ENCODE data around the gene FN1. TPM values are rescaled to one million over a fixed set of nuclear protein-coding genes. Genes with fewer than 3 reads are reported as not detected.

The FN1 gene
- total RNA-seq, 3 donors from 2014 or later (not counting 1 experiment from before 2014, with no cell fraction given): 0.30 TPM; not detected in 2

DNA sequence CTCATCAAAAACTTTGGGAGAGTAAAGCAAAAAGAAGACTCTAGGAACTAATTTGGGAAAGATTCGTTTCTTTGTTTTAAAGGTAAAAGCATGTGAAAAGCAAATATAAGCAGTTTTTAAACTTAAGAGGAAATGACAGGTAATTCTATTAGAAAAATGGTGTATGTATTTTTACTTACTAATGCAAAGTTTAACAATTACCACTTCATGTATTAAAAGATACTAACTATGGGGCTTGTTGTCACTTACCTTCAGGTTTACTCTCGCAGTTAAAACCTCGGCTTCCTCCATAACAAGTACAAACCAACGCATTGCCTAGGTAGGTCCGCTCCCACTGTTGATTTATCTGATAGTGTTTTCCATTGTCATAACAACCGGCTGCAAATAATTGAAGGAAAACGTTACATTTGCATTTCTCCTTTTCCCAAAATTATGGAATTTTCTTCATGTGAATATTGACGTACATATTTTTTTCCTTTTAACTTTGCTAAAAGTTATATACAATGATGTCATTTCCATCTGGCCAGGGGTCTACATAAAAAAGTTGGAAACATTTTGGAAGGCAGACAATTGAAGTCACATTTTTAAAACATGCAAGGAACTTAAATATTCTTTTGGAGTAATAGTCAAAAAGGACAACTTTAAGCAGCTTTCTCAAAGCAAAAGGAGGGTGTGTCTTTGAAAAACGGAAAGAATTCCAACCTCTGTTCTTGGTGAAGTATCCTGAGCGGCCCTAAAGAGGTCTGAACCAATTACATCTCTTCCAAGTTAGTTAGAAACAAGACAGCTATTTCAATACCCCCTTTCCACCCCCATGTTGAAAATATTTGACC lies 1.2 kb downstream of the FN1 start:
- Histone ChIP-seq H3K27ac (ENCODE audit: low read length) (no peak overlapping the region), H3K36me3 (ENCODE audit: control insufficient read depth, insufficient read depth, low read length) (no peaks in the 10 kb centered on the region), H3K4me1 (ENCODE audit: control insufficient read depth, insufficient read depth, low read length) (peaks cover 18% of the 10 kb centered on the region), H3K27me3 (ENCODE audit: control insufficient read depth, insufficient read depth, low read length) (peaks cover 56% of the 10 kb centered on the region), H3K4me3 (ENCODE audit: low read length) (no peak overlapping the region), H3K9me3 (ENCODE audit: control insufficient read depth, insufficient read depth, low read length) (no peaks in the 10 kb centered on the region)
- intact Hi-C loops (cut with micrococcal nuclease): no loop called here
- Mint-ChIP-seq H3K27me3 (ENCODE audit: low read depth in 2 of 2) (peaks cover 49 to 85% of the 10 kb centered on the region in 2 donors), H3K36me3 (no peaks in the 10 kb centered on the region), H3K9me3 (no peaks in the 10 kb centered on the region), H3K27ac (no peak overlapping the region), H3K4me3 (peak overlapping the region; percentile 68), H3K4me1 (peaks cover 19 to 21% of the 10 kb centered on the region in 2 donors)
- ATAC-seq: no peak
- no peak for DNase-seq
- WGBS (ENCODE audit: insufficient coverage): 83% methylated on average over 8 of the region's 10 CpGs
- no peak for TF ChIP-seq CTCF (IDR thresholded peaks at IDR 0.05)

DNA sequence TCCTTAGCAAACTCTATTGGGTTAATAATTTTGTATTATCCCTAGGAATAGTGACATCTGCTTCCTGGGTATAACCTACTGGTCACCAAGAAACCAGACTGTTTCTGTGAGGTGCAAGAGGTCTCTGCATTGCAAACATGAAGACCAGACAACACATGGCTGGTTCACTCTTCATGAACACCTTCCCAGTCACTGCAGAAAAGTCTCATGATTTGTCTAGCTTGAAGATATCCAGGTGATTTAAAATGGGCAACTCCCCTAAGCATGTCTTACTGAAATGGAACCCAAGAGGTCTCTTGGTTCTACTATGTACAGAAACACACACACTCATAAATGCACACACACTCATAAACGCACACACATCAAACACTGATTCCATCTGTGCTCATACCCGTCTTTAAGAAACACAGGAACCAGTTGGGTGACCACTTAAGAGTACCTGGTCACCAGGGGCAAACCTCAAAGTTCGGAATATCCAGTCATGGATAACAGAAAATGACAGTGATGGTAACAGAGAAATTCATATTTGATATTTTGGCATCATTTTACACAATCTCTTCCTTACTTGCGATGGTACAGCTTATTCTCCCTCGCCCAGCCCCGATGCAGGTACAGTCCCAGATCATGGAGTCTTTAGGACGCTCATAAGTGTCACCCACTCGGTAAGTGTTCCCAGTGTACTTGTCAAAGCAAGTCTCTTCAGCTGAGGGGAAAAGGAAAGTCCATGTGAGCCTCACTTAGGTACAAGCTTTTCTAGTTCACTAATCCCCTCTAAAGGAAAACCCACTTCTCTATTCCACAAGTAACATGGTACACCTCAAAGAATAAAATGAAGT lies 2.9 kb downstream of the FN1 start:
- Mint-ChIP-seq H3K4me1 (peaks cover 19 to 21% of the 10 kb centered on the region in 2 donors), H3K27me3 (ENCODE audit: low read depth in 2 of 2) (peaks cover 47 to 82% of the 10 kb centered on the region in 2 donors), H3K36me3 (no peaks in the 10 kb centered on the region), H3K9me3 (no peaks in the 10 kb centered on the region), H3K4me3 (no peak overlapping the region), H3K27ac (no peak overlapping the region)
- Histone ChIP-seq H3K4me3 (ENCODE audit: low read length) (no peak overlapping the region), H3K27me3 (ENCODE audit: control insufficient read depth, insufficient read depth, low read length) (peaks cover 58% of the 10 kb centered on the region), H3K27ac (ENCODE audit: low read length) (no peak overlapping the region), H3K9me3 (ENCODE audit: control insufficient read depth, insufficient read depth, low read length) (no peaks in the 10 kb centered on the region), H3K36me3 (ENCODE audit: control insufficient read depth, insufficient read depth, low read length) (no peaks in the 10 kb centered on the region), H3K4me1 (ENCODE audit: control insufficient read depth, insufficient read depth, low read length) (peaks cover 18% of the 10 kb centered on the region)
- no peak for ATAC-seq
- 93% methylated on average over 8 of the region's 8 CpGs for WGBS (ENCODE audit: insufficient coverage)
- intact Hi-C loops (cut with micrococcal nuclease): no loop called here
- no peak for TF ChIP-seq CTCF (IDR thresholded peaks at IDR 0.05)
- no peak for DNase-seq

- H3K27me3 ChIP-seq (ENCODE audit: control insufficient read depth, insufficient read depth, low read length): peaks cover 49% of the 10 kb centered on the region
- peaks cover 17 to 19% of the 10 kb centered on the region in 2 donors for H3K4me1 Mint-ChIP-seq
- peaks cover 18% of the 10 kb centered on the region for H3K4me1 ChIP-seq (ENCODE audit: control insufficient read depth, insufficient read depth, low read length)
- no peak overlapping the region for H3K4me3 ChIP-seq (ENCODE audit: low read length)
- H3K36me3 ChIP-seq (ENCODE audit: control insufficient read depth, insufficient read depth, low read length): no peaks in the 10 kb centered on the region
- H3K27ac Mint-ChIP-seq: no peak overlapping the region
- TF ChIP-seq CTCF (IDR thresholded peaks at IDR 0.05): no peak
- intact Hi-C loops (cut with micrococcal nuclease): no loop called here
- H3K9me3 Mint-ChIP-seq: no peaks in the 10 kb centered on the region
- ATAC-seq (no peak), DNase-seq (no peak)
- H3K27me3 Mint-ChIP-seq (ENCODE audit: low read depth in 2 of 2): peaks cover 45 to 77% of the 10 kb centered on the region in 2 donors
- H3K27ac ChIP-seq (ENCODE audit: low read length): no peak overlapping the region
- WGBS (ENCODE audit: insufficient coverage): 88% methylated on average over 5 of the region's 7 CpGs
- H3K36me3 Mint-ChIP-seq: no peaks in the 10 kb centered on the region
- H3K9me3 ChIP-seq (ENCODE audit: control insufficient read depth, insufficient read depth, low read length): no peaks in the 10 kb centered on the region
- no peak overlapping the region for H3K4me3 Mint-ChIP-seq
These were observed 3.8 kb downstream of the FN1 start for GRCh38 chr2:215431778-215432758.
